IMR-90 (cell line): Measurements from ENCODE around the gene GRIA3. TPM values are rescaled to one million over a fixed set of nuclear protein-coding genes. Genes with fewer than 3 reads are reported as not detected.

Experiments
- ATAC-seq: fragments of 200-7000 bp; cut with Tn5 transposase; 2 replicates; pipeline ENCODE4 v1.9.1; 2020; ENCODE audit warnings: low read depth, mild to moderate bottlenecking, moderate library complexity
- BruUV-seq: library from RNA; stranded (reverse); fragments of 400-500 nt; replicated peaks from 2 replicates; lab custom pipeline; 2021; lab: Mats Ljungman, UMichigan
- CTCF ChIA-PET: fragments of 300-600 bp; formaldehyde crosslinking; extraction: SDS; loops from one replicate; lab custom pipeline; 2021; ENCODE audit warnings: antibody characterized with exemption; lab: Yijun Ruan, JAX
- POLR2A ChIA-PET: fragments of 300-600 bp; sonication (Branson Sonifier 250); formaldehyde crosslinking; loops from one replicate; lab custom pipeline; 2022; ENCODE audit warnings: antibody characterized with exemption; ENCODE audit not compliant: unreplicated experiment; lab: Charles Lee
- DNase-seq: peaks from one replicate; pipeline ENCODE4 v3.0.0; 2013
- H2AFZ ChIP-seq: replicated peaks from 2 replicates; pipeline ENCODE3; 2013; ENCODE audit warnings: low read length, mild to moderate bottlenecking; ENCODE audit not compliant: poor library complexity
- H2AK5ac ChIP-seq: 2 replicates; pipeline ENCODE4 v1.6.1; 2013; ENCODE audit warnings: low read depth, low read length, inconsistent platforms
- H2AK9ac ChIP-seq: replicated peaks from 2 replicates; pipeline ENCODE3; 2013; ENCODE audit warnings: mild to moderate bottlenecking, low read depth, low read length, moderate library complexity; ENCODE audit not compliant: poor library complexity
- H2BK120ac ChIP-seq: 2 replicates; pipeline ENCODE4 v1.6.1; 2013; ENCODE audit warnings: low read depth, low read length, inconsistent platforms
- H2BK15ac ChIP-seq: 3 replicates; pipeline ENCODE4 v1.6.1; 2013; ENCODE audit warnings: low read depth, low read length, inconsistent platforms
- H2BK20ac ChIP-seq: 2 replicates; pipeline ENCODE4 v1.6.1; 2013; ENCODE audit warnings: low read depth, mild to moderate bottlenecking, inconsistent platforms, low read length, moderate library complexity
- H2BK5ac ChIP-seq: 2 replicates; pipeline ENCODE4 v1.6.1; 2013; ENCODE audit warnings: mild to moderate bottlenecking, low read depth, low read length, inconsistent platforms; ENCODE audit not compliant: poor library complexity, severe bottlenecking
- H3K14ac ChIP-seq: replicated peaks from 2 replicates; pipeline ENCODE4 v1.6.1; 2013; ENCODE audit warnings: low read depth, low read length, inconsistent platforms
- H3K18ac ChIP-seq: 2 replicates; pipeline ENCODE4 v1.6.1; 2013; ENCODE audit warnings: low read depth, low read length, control low read depth
- H3K23ac ChIP-seq: 2 replicates; pipeline ENCODE4 v1.6.1; 2013; ENCODE audit warnings: low read depth, low read length, inconsistent platforms
- H3K27ac ChIP-seq: 2 replicates; pipeline ENCODE4 v1.5.1; 2013; ENCODE audit warnings: mild to moderate bottlenecking, control low read depth, low read length; ENCODE audit not compliant: insufficient read depth
- H3K27me3 ChIP-seq: 2 replicates; pipeline ENCODE4 v1.6.1; 2013; ENCODE audit warnings: low read length; ENCODE audit not compliant: control insufficient read depth, insufficient read depth
- H3K36me3 ChIP-seq: 2 replicates; pipeline ENCODE4 v1.6.1; 2013; ENCODE audit warnings: low read length, mixed read lengths; ENCODE audit not compliant: control insufficient read depth, insufficient read depth
- H3K4ac ChIP-seq: 2 replicates; pipeline ENCODE4 v1.6.1; 2013; ENCODE audit warnings: low read depth, low read length, inconsistent platforms
- H3K4me1 ChIP-seq: 2 replicates; pipeline ENCODE4 v1.6.1; 2013; ENCODE audit warnings: low read length, mixed read lengths; ENCODE audit not compliant: control insufficient read depth, insufficient read depth
- H3K4me2 ChIP-seq: 2 replicates; pipeline ENCODE4 v1.6.1; 2013; ENCODE audit warnings: low read depth, mild to moderate bottlenecking, control low read depth, low read length, moderate library complexity
- H3K4me3 ChIP-seq: 2 replicates; pipeline ENCODE4 v1.5.1; 2013; ENCODE audit warnings: low read depth, mild to moderate bottlenecking, control low read depth, low read length, moderate library complexity; ENCODE audit not compliant: insufficient read depth
- H3K56ac ChIP-seq: 2 replicates; pipeline ENCODE4 v1.6.1; 2013; ENCODE audit warnings: low read length, inconsistent platforms; ENCODE audit not compliant: insufficient read depth; ENCODE audit errors: extremely low read depth
- H3K79me1 ChIP-seq, 2 experiments: 2 replicates each; pipeline ENCODE4 v1.6.1; 2013; ENCODE audit warnings: low read length in 2 of 2, inconsistent platforms in 1 of 2, low read depth in 1 of 2
- H3K9ac ChIP-seq: 2 replicates; pipeline ENCODE4 v1.6.1; 2013; ENCODE audit warnings: low read depth, low read length, control low read depth
- H3K9me1 ChIP-seq: 2 replicates; pipeline ENCODE4 v1.6.1; 2013; ENCODE audit warnings: low read length, inconsistent platforms; ENCODE audit not compliant: insufficient read depth
- H3K9me3 ChIP-seq: 2 replicates; pipeline ENCODE4 v1.6.1; 2013; ENCODE audit warnings: low read length; ENCODE audit not compliant: control insufficient read depth, insufficient read depth
- H4K20me1 ChIP-seq: 2 replicates; pipeline ENCODE4 v1.6.1; 2013; ENCODE audit warnings: low read length, inconsistent platforms; ENCODE audit not compliant: insufficient read depth
- H4K5ac ChIP-seq: 2 replicates; pipeline ENCODE4 v1.6.1; 2013; ENCODE audit warnings: mild to moderate bottlenecking, low read depth, low read length, control low read depth
- H4K8ac ChIP-seq, 2 experiments: 2 replicates each; pipeline ENCODE4 v1.6.1; 2013; ENCODE audit warnings: low read depth in 2 of 2, low read length in 2 of 2, control low read depth in 1 of 2, inconsistent platforms in 1 of 2
- H4K91ac ChIP-seq: 2 replicates; pipeline ENCODE4 v1.6.1; 2013; ENCODE audit warnings: low read depth, low read length, inconsistent platforms; ENCODE audit not compliant: insufficient read depth
- BHLHE40 ChIP-seq: fragments of 150-350 bp; IDR thresholded peaks from 2 replicates; pipeline ENCODE4 v1.6.1; 2016; ENCODE audit warnings: mild to moderate bottlenecking, low read depth, low read length
- RCOR1 ChIP-seq: IDR thresholded peaks from 2 replicates; pipeline ENCODE4 v1.6.1; 2012; ENCODE audit warnings: mild to moderate bottlenecking, low read length, improper control_type of control experiment; ENCODE audit not compliant: insufficient replicate concordance
- WGBS, 2 experiments: methylation state at CpG; one replicate each; pipeline versions ENCODE4 v1.1.5 to v1.1.7; 2013; ENCODE audit warnings: missing lambda C conversion rate in 2 of 2; ENCODE audit not compliant: insufficient read length in 1 of 2; ENCODE audit errors: extremely low coverage in 2 of 2; 5-methylcytosine and 5-hydroxymethylcytosine counted together
- dilution Hi-C: fragments of 300-500 bp; cut with HindIII; formaldehyde crosslinking; loops from one replicate; pipeline ENCODE4 v1.14.3; 2018; ENCODE audit warnings: low sequenced_read_pairs; ENCODE audit not compliant: unreplicated experiment
- in situ Hi-C: fragments of 300-500 bp; cut with MboI; formaldehyde crosslinking; loops from 3 replicates; pipeline ENCODE4 v1.14.3; 2019; ENCODE audit warnings: low sequenced_read_pairs, inconsistent platforms, mixed read lengths
- intact Hi-C: fragments of 100-400 bp; cut with micrococcal nuclease; formaldehyde crosslinking; loops from 2 replicates; pipeline ENCODE4 v1.10.0; 2022
- polyA plus RNA-seq, 3 experiments: library from polyadenylated mRNA; depleted of rRNA; stranded (reverse); fragments of >200 nt; gene quantifications; 2 replicates each; pipeline ENCODE4 v1.2.3, GENCODE V29; 2012; ENCODE audit warnings: low replicate concordance in 1 of 3
- total RNA-seq: library from RNA; depleted of rRNA; stranded (reverse); fragments of >200 nt; gene quantifications from 2 replicates; pipeline ENCODE4 v1.2.3, GENCODE V29; 2012
- TF ChIP-seq, protein P1 (sequence below): fragments of 150-350 bp; IDR thresholded peaks from 2 replicates; pipeline ENCODE4 v1.6.1; 2017; ENCODE audit warnings: mild to moderate bottlenecking, antibody characterized with exemption, low read length, low read depth

Gene GRIA3
- total and polyA plus RNA-seq, 2 of the 4 experiments (the other 2 are of a cell fraction) = not detected

DNA sequence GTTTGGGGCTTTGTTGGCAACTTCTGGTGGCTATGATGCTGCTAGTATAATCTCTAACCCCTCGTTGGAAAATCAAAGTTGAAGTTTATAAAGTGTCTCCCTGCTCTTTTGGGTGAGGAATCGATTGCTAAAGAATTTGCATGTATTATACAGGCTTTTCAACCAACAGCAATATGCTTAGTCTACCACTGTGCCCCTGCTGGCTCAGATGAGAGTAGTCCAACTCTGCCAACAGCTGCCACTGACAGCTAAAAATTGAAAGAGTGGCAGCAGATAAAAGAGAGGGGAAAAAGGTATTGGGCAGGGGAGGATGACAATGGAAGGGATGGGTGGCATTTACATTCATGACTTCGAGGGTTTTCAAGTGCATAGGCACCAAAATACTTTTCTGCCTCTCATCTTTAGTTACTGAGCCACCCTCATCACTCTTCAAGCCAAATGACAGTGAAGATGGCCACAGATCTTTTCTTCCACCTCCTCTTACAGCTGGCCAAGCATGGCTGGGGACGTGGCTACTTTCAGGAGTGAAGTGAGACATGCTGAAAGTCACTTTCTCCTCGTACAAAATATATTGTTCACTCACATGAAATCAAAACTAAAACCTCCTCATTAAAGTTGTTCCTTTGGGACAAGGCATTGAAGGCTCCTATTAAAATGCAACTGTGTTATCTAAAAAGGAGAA is 2.7 kb upstream of the GRIA3 start:
- in situ Hi-C loops (no loop called here), dilution Hi-C loops (no loop called here), intact Hi-C loops (no loop called here)
- H3K4me3 ChIP-seq = no peak overlapping the region
- ChIA-PET CTCF (no interaction called here), POLR2A (no interaction called here)
- H2BK20ac ChIP-seq = no peak overlapping the region
- H3K9me1 ChIP-seq = no peaks in the 10 kb centered on the region
- no peak overlapping the region for H2BK120ac ChIP-seq
- H3K4me2 ChIP-seq = no peak overlapping the region
- H3K14ac ChIP-seq = no peak overlapping the region
- H2AK5ac ChIP-seq = no peak overlapping the region
- BruUV-seq = no TSS peak
- H2AFZ ChIP-seq = no peak overlapping the region
- no peak overlapping the region for H3K18ac ChIP-seq
- DNase-seq (no peak), ATAC-seq (no peak)
- H4K20me1 ChIP-seq = no peaks in the 10 kb centered on the region
- no CpG with 5 or more reads among the region's 5 CpGs for WGBS, 2 experiments
- no peaks in the 10 kb centered on the region for H3K79me1 ChIP-seq
- H3K56ac ChIP-seq = no peak overlapping the region
- H4K91ac ChIP-seq = no peak overlapping the region
- H3K4ac ChIP-seq = no peak overlapping the region
- H2BK15ac ChIP-seq = no peak overlapping the region
- H3K27me3 ChIP-seq = no peaks in the 10 kb centered on the region
- H4K8ac ChIP-seq = no peak overlapping the region
- no peaks in the 10 kb centered on the region for H3K4me1 ChIP-seq
- no peaks in the 10 kb centered on the region for H3K36me3 ChIP-seq
- no peak overlapping the region for H2AK9ac ChIP-seq
- no peak overlapping the region for H3K9ac ChIP-seq
- no peak overlapping the region for H3K27ac ChIP-seq
- no peak overlapping the region for H3K23ac ChIP-seq
- H3K9me3 ChIP-seq = no peaks in the 10 kb centered on the region
- H4K5ac ChIP-seq = no peak overlapping the region
- H2BK5ac ChIP-seq = no peak overlapping the region
- TF ChIP-seq RCOR1 (no peak), BHLHE40 (no peak)
- TF ChIP-seq, protein P1, sequence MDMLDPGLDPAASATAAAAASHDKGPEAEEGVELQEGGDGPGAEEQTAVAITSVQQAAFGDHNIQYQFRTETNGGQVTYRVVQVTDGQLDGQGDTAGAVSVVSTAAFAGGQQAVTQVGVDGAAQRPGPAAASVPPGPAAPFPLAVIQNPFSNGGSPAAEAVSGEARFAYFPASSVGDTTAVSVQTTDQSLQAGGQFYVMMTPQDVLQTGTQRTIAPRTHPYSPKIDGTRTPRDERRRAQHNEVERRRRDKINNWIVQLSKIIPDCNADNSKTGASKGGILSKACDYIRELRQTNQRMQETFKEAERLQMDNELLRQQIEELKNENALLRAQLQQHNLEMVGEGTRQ = no peak
